Mesangial cell (primary cell): ENCODE data around the gene RAPGEF4. TPM values are rescaled to one million over a fixed set of nuclear protein-coding genes. Genes with fewer than 3 reads are reported as not detected.

Experiments
- total RNA-seq: library from RNA; depleted of rRNA; stranded (reverse); fragments of >200 nt; gene quantifications from 2 replicates; pipeline ENCODE4 v1.2.3, GENCODE V29; 2015

The RAPGEF4 gene
- 0.16 and 0.38 TPM in 2 replicates for total RNA-seq

DNA sequence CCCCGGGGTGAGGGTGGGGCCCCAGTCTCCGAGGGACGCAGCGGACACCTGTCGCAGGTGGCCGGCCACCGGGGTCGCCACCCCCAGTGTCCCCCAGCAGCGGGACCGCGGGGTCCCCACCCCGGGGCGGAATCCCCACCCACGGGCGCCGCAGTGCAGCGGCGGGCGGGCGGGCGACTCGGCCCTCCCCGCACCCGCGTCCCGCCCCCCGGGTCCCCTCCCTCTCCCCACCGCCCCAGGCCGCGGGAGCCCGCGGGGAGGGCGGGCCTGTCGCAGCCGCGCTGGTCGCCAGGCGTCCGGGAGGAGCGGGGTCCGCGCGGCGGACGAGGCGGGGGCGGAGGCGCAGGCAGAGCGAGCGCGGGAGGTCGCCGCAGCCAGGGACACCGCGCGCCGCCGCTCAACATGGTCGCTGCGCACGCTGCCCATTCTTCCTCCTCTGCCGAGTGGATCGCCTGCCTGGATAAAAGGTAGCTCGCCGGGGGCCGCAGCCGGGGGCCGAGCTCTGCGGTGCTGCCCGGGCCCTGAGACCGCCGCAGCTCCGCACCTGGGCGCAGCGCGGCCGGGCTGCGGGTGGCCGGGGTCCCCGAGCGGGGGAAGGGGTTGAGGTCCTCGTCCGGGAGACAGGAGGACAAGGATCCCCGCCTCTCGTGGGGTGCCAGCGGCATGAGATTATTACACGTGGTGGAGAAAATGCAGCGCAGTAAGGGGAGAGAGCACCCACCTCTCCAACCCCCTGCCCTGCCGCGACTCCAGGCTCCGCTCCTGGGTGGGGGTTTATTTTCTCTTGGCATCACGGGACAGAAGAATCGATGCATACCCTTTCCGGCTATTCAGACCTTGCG lies at the start of gene RAPGEF4:
RAPGEF4 (plus strand) TSS at position 264 of the 842 bp plus-strand sequence; CDS start at position 403, 139 bp downstream.

DNA sequence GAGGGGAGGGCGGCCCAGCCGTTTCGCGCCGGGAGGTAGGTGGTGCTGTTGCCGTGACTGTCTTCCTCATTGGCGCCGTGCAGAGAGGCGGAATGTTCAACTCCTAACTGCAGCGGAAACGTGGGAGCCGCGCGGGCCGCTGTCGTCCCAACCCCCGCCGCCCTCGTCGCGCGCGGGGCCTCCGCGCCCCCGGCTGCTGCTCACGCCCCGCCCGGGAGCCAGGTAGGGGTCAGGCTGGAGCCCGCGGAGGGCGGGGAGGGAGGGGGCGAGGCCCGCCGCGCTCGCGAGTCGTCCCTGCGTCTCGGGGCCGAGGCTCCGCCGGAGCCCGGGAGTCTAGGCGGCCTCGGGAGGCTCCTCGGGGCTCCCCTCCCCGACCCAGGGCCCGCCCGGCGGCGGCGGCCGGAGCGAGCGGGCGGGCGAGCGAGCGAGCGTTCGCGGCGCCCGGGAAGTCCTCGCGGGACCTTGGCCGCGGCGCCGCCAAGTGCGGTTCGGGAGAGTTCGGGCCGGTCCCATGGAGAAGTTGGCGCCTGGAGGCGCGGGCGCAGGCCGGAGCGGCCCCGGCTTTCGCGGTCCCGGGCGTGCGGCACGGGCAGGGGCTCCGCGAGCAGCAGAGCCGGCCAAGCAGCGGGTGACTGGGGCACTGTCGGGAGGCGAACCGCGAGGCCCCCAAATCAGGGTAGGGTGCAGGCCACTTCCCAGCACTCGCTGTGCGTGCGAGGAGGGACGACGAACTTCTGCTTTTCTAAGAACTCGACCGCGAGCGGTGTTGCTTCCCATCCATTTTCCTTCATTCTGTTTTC lies 340.3 kb downstream of the RAPGEF4 start, which contains the start of gene MAP3K20:
MAP3K20 (plus strand) TSS at position 66 of the 800 bp plus-strand sequence. CDS start 15,186 bp downstream, outside the sequence.

Other genes starting within 250 kb of the RAPGEF4 start
- gene PDK1, start 179.8 kb upstream of the RAPGEF4 start, total RNA-seq: 8.3 and 8.6 TPM in 2 replicates